GM12878 (cell line): ENCODE measurements around the gene NAALADL2. TPM values are rescaled to one million over a fixed set of nuclear protein-coding genes. Genes with fewer than 3 reads are reported as not detected.

Experiments used
- ATAC-seq: fragments of 200-7000 bp; cut with Tn5 transposase; 3 replicates; pipeline ENCODE4 v1.9.1; 2020; ENCODE audit warnings: mild to moderate bottlenecking, moderate library complexity
- BruUV-seq: library from RNA; stranded (reverse); fragments of 400-500 nt; replicated peaks from 2 replicates; lab custom pipeline; 2021; lab: Mats Ljungman, UMichigan
- CTCF ChIA-PET: fragments of 300-600 bp; sonication (Branson Sonifier 250); formaldehyde crosslinking; extraction: SDS; loops from one replicate; lab custom pipeline; 2021; ENCODE audit warnings: inconsistent platforms; lab: Yijun Ruan, JAX
- POLR2A ChIA-PET: fragments of 350-600 bp; formaldehyde crosslinking; extraction: SDS; loops from one replicate; lab custom pipeline; 2021; ENCODE audit warnings: inconsistent platforms; lab: Charles Lee
- RAD21 ChIA-PET: fragments of 300-600 bp; sonication (Branson Sonifier 250); formaldehyde crosslinking; loops from one replicate; lab custom pipeline; 2023; ENCODE audit warnings: antibody characterized with exemption; ENCODE audit not compliant: unreplicated experiment; lab: Charles Lee
- SMC1A ChIA-PET: fragments of 300-600 bp; sonication (Branson Sonifier 250); formaldehyde crosslinking; loops from one replicate; lab custom pipeline; 2023; ENCODE audit not compliant: unreplicated experiment, uncharacterized antibody; lab: Charles Lee
- DNase-seq: peaks from one replicate; pipeline ENCODE4 v3.0.0-alpha.2; 2011; ENCODE audit warnings: low read depth, low spot score
- FAIRE-seq: peaks from 3 replicates; lab custom pipeline; 2011; peaks lifted over from hg19 to GRCh38; lab: Jason Lieb, UNC
- H2AFZ ChIP-seq: 2 replicates; pipeline ENCODE4 v1.6.0; 2011; ENCODE audit warnings: low read depth, low read length, control low read depth; ENCODE audit not compliant: control insufficient read depth
- H3K27ac ChIP-seq: 2 replicates; pipeline ENCODE4 v1.5.1; 2011; ENCODE audit warnings: control low read depth; ENCODE audit not compliant: control insufficient read depth, insufficient read depth
- H3K27me3 ChIP-seq, 2 experiments: replicated peaks in 1 of 2; 2 replicates each; pipeline versions ENCODE4 v1.6.0 to v1.6.1; 2011; ENCODE audit warnings: low read length in 1 of 2; ENCODE audit not compliant: control insufficient read depth in 2 of 2, insufficient read depth in 2 of 2
- H3K36me3 ChIP-seq, 2 experiments: 2 replicates each; pipeline ENCODE4 v1.5.1; 2011; ENCODE audit warnings: low read length in 1 of 2; ENCODE audit not compliant: control insufficient read depth in 2 of 2, insufficient read depth in 2 of 2
- H3K4me1 ChIP-seq: 2 replicates; pipeline ENCODE4 v1.6.1; 2011; ENCODE audit warnings: mild to moderate bottlenecking, low read length, moderate library complexity, mixed read lengths; ENCODE audit not compliant: control insufficient read depth, insufficient read depth
- H3K4me2 ChIP-seq: 2 replicates; pipeline ENCODE4 v1.6.0; 2011; ENCODE audit warnings: control low read depth; ENCODE audit not compliant: control insufficient read depth, insufficient read depth
- H3K4me3 ChIP-seq: fragments of 200-600 bp; sonication (generic); 2 replicates; pipeline ENCODE4 v1.5.1; 2016
- H3K79me2 ChIP-seq: 2 replicates; pipeline ENCODE4 v1.6.0; 2011; ENCODE audit warnings: low read length; ENCODE audit not compliant: control insufficient read depth, insufficient read depth
- H3K9ac ChIP-seq: 2 replicates; pipeline ENCODE4 v1.8.0; 2011; ENCODE audit warnings: low read length, control low read depth, mixed read lengths; ENCODE audit not compliant: control insufficient read depth, insufficient read depth
- H3K9me3 ChIP-seq: replicated peaks from 3 replicates; pipeline ENCODE4 v1.5.1; 2011; ENCODE audit warnings: mild to moderate bottlenecking, low read length; ENCODE audit not compliant: control insufficient read depth, insufficient read depth
- H4K20me1 ChIP-seq: 2 replicates; pipeline ENCODE4 v1.6.0; 2011; ENCODE audit not compliant: control insufficient read depth, insufficient read depth
- E2F8 ChIP-seq: fragments of 450-650 bp; IDR thresholded peaks from 2 replicates; pipeline ENCODE4 v1.6.1; 2018; ENCODE audit warnings: mild to moderate bottlenecking, low read depth, moderate library complexity; ENCODE audit not compliant: partially characterized antibody
- ESRRA ChIP-seq: IDR thresholded peaks from 2 replicates; pipeline ENCODE4 v1.6.1; 2012; ENCODE audit warnings: mild to moderate bottlenecking, low read length, improper control_type of control experiment
- HCFC1 ChIP-seq: fragments of 150-350 bp; IDR thresholded peaks from 2 replicates; pipeline ENCODE4 v1.6.1; 2014; ENCODE audit warnings: low read length
- LARP7 ChIP-seq: fragments of 450-650 bp; IDR thresholded peaks from 2 replicates; pipeline ENCODE4 v1.6.1; 2017; ENCODE audit warnings: mild to moderate bottlenecking
- NFYA ChIP-seq: IDR thresholded peaks from 2 replicates; pipeline ENCODE4 v1.6.1; 2011; ENCODE audit warnings: low read depth, mild to moderate bottlenecking, low read length, improper control_type of control experiment, borderline replicate concordance
- PBX3 ChIP-seq: IDR thresholded peaks from 2 replicates; pipeline ENCODE4 v1.6.1; 2011; ENCODE audit warnings: mild to moderate bottlenecking, low read depth, low read length, moderate library complexity; ENCODE audit not compliant: insufficient replicate concordance
- POU2F2 ChIP-seq: IDR thresholded peaks from 3 replicates; pipeline ENCODE4 v1.6.1; 2011; ENCODE audit warnings: low read depth, mild to moderate bottlenecking, low read length, borderline replicate concordance
- RCOR1 ChIP-seq: conservative IDR thresholded peaks from 2 replicates; pipeline ENCODE4 v1.6.1; 2012; ENCODE audit warnings: low read depth, low read length, improper control_type of control experiment
- TAF1 ChIP-seq: IDR thresholded peaks from 2 replicates; pipeline ENCODE4 v1.6.1; 2011; ENCODE audit warnings: mild to moderate bottlenecking, low read depth, low read length, borderline replicate concordance
- TARDBP ChIP-seq: IDR thresholded peaks from 2 replicates; pipeline ENCODE4 v1.6.1; 2016; ENCODE audit warnings: borderline replicate concordance
- YBX1 ChIP-seq: fragments of 450-650 bp; IDR thresholded peaks from 2 replicates; pipeline ENCODE4 v1.6.1; 2016; ENCODE audit warnings: antibody characterized with exemption
- WGBS: methylation state at CpG from one replicate; pipeline ENCODE4 v1.1.6; 2016; ENCODE audit warnings: low lambda C conversion rate; ENCODE audit not compliant: insufficient replicate concordance, insufficient coverage; ENCODE audit errors: missing lambda C conversion rate; 5-methylcytosine and 5-hydroxymethylcytosine counted together
- in situ Hi-C: fragments of 300-500 bp; cut with MboI; formaldehyde crosslinking; loops from 9 replicates; pipeline ENCODE4 v1.14.3; 2018; ENCODE audit warnings: mixed read lengths
- intact Hi-C: fragments of 100-400 bp; cut with micrococcal nuclease; formaldehyde crosslinking; loops from one replicate; pipeline ENCODE4 v1.14.2; 2022; ENCODE audit not compliant: unreplicated experiment
- polyA plus RNA-seq, 11 experiments: library from polyadenylated mRNA; depleted of rRNA in 4 of 11; unstranded in 6 of 11; stranded (reverse) in 5 of 11; fragments of >200 nt; fragmentation: Nextera tagmentation in 4 of 11; fragmentation: Illumina TruSeq in 1 of 11; extraction: Ambion mirVana in 4 of 11; extraction: Trizol in 1 of 11; gene quantifications; 1 replicate in 1 of 11; 2 replicates in 10 of 11; pipeline versions ENCODE4 v1.2.1 to v1.2.3, GENCODE V29; 2011 to 2016; ENCODE audit warnings: inconsistent platforms in 2 of 11, missing spikeins in 2 of 11, low read depth in 1 of 11
- total RNA-seq, 4 experiments: library from RNA; depleted of rRNA in 3 of 4; stranded (reverse); fragments of >200 nt in 3 of 4; fragmentation: Illumina TruSeq in 1 of 4; extraction: Trizol in 1 of 4; gene quantifications; 2 replicates each; pipeline versions ENCODE4 v1.2.1 to v1.2.3, GENCODE V29; 2013 to 2021
- TF ChIP-seq, protein P1 (sequence below): fragments of 450-650 bp; IDR thresholded peaks from 2 replicates; pipeline ENCODE4 v1.6.1; 2017; ENCODE audit warnings: mild to moderate bottlenecking, moderate library complexity
- TF ChIP-seq, protein P2 (sequence below): fragments of 450-650 bp; IDR thresholded peaks from 2 replicates; pipeline ENCODE4 v1.6.1; 2014; ENCODE audit warnings: mild to moderate bottlenecking
- TF ChIP-seq, protein P3 (sequence below): fragments of 450-650 bp; IDR thresholded peaks from 2 replicates; pipeline ENCODE4 v1.6.1; 2016; ENCODE audit warnings: mild to moderate bottlenecking

NAALADL2 gene
- total and polyA plus RNA-seq, 10 of the 15 experiments (the other 5 are each of a cell fraction or from before 2014, with no cell fraction given), result 0.06 to 10.8 (median 0.46) TPM

DNA sequence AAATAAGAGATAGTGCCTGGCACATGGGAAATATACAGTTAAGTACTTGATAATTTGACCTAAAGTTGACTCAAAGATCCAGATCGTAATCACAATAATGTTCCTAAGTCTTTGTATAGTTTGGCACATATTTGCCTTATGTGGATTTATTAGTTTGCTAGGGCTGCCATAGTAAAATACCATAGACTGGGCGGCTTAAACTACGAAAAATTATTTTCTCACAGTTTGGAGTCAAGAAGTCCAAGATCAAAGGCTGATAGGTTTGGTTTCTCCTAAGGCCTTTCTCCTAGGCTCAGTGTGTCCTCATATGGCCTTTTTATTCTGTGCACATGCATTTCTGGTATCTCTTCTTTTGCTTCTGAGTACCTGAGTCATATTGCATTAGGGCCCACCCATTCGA lies 453.7 kb downstream of the NAALADL2 start:
- Histone ChIP-seq H3K27ac (no peak overlapping the region), H3K79me2 (no peaks in the 10 kb centered on the region), H3K4me2 (no peak overlapping the region), H3K4me3 (no peak overlapping the region), H3K4me1 (no peaks in the 10 kb centered on the region), H3K9me3 (no peaks in the 10 kb centered on the region), H2AFZ (no peak overlapping the region), H3K27me3 (no peaks in the 10 kb centered on the region), H3K36me3 (no peaks in the 10 kb centered on the region), H3K9ac (no peak overlapping the region), H4K20me1 (no peaks in the 10 kb centered on the region)
- ChIA-PET CTCF (no interaction called here), RAD21 (no interaction called here), POLR2A (no interaction called here), SMC1A (interaction anchor here (1.7 to 5.8 kb wide), 2 partner anchors 14 to 36 kb away, joined by 5 to 34 read pairs; no protein-coding TSS in a partner anchor)
- ATAC-seq, result no peak
- no peak for TF ChIP-seq LARP7
- no peak for TF ChIP-seq PBX3
- TF ChIP-seq, protein P1, sequence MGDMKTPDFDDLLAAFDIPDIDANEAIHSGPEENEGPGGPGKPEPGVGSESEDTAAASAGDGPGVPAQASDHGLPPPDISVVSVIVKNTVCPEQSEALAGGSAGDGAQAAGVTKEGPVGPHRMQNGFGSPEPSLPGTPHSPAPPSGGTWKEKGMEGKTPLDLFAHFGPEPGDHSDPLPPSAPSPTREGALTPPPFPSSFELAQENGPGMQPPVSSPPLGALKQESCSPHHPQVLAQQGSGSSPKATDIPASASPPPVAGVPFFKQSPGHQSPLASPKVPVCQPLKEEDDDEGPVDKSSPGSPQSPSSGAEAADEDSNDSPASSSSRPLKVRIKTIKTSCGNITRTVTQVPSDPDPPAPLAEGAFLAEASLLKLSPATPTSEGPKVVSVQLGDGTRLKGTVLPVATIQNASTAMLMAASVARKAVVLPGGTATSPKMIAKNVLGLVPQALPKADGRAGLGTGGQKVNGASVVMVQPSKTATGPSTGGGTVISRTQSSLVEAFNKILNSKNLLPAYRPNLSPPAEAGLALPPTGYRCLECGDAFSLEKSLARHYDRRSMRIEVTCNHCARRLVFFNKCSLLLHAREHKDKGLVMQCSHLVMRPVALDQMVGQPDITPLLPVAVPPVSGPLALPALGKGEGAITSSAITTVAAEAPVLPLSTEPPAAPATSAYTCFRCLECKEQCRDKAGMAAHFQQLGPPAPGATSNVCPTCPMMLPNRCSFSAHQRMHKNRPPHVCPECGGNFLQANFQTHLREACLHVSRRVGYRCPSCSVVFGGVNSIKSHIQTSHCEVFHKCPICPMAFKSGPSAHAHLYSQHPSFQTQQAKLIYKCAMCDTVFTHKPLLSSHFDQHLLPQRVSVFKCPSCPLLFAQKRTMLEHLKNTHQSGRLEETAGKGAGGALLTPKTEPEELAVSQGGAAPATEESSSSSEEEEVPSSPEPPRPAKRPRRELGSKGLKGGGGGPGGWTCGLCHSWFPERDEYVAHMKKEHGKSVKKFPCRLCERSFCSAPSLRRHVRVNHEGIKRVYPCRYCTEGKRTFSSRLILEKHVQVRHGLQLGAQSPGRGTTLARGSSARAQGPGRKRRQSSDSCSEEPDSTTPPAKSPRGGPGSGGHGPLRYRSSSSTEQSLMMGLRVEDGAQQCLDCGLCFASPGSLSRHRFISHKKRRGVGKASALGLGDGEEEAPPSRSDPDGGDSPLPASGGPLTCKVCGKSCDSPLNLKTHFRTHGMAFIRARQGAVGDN, result no peak
- no peak for TF ChIP-seq TAF1
- TF ChIP-seq E2F8, result no peak
- no peak for TF ChIP-seq ESRRA
- no peak for TF ChIP-seq RCOR1
- TF ChIP-seq, protein P2, sequence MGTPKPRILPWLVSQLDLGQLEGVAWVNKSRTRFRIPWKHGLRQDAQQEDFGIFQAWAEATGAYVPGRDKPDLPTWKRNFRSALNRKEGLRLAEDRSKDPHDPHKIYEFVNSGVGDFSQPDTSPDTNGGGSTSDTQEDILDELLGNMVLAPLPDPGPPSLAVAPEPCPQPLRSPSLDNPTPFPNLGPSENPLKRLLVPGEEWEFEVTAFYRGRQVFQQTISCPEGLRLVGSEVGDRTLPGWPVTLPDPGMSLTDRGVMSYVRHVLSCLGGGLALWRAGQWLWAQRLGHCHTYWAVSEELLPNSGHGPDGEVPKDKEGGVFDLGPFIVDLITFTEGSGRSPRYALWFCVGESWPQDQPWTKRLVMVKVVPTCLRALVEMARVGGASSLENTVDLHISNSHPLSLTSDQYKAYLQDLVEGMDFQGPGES, result no peak
- TF ChIP-seq TARDBP, result no peak
- no peak for TF ChIP-seq YBX1
- no peak for TF ChIP-seq NFYA
- no peak for TF ChIP-seq POU2F2
- TF ChIP-seq, protein P3, sequence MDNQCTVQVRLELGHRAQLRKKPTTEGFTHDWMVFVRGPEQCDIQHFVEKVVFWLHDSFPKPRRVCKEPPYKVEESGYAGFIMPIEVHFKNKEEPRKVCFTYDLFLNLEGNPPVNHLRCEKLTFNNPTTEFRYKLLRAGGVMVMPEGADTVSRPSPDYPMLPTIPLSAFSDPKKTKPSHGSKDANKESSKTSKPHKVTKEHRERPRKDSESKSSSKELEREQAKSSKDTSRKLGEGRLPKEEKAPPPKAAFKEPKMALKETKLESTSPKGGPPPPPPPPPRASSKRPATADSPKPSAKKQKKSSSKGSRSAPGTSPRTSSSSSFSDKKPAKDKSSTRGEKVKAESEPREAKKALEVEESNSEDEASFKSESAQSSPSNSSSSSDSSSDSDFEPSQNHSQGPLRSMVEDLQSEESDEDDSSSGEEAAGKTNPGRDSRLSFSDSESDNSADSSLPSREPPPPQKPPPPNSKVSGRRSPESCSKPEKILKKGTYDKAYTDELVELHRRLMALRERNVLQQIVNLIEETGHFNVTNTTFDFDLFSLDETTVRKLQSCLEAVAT, result no peak
- TF ChIP-seq HCFC1, result no peak
- 24% methylated on average over 4 of the region's 4 CpGs for WGBS
- intact Hi-C loops, result no loop called here
- DNase-seq, result no peak
- FAIRE-seq, result no peak
- in situ Hi-C loops, result no loop called here
- no TSS peak for BruUV-seq
